H1 (cell line): ENCODE results near the gene RGN. TPM values are rescaled to one million over a fixed set of nuclear protein-coding genes. Genes with fewer than 3 reads are reported as not detected.

Source experiments
- CTCF ChIA-PET: fragments of 300-600 bp; sonication (Branson Sonifier 250); formaldehyde crosslinking; loops from one replicate; lab custom pipeline; 2021; ENCODE audit not compliant: partially characterized antibody; lab: Charles Lee
- POLR2A ChIA-PET: fragments of 300-600 bp; sonication (Branson Sonifier 250); formaldehyde crosslinking; loops from one replicate; lab custom pipeline; 2021; ENCODE audit warnings: inconsistent platforms; ENCODE audit not compliant: partially characterized antibody; lab: Charles Lee
- DNase-seq, 2 experiments: peaks; one replicate each; pipeline versions ENCODE4 v3.0.0 to v3.0.0-alpha.2; 2010 to 2022; ENCODE audit warnings: low spot score in 2 of 2, low read depth in 1 of 2, mixed read lengths in 1 of 2
- FAIRE-seq: peaks from 2 replicates; lab custom pipeline; 2011; peaks lifted over from hg19 to GRCh38; lab: Jason Lieb, UNC
- H2AFZ ChIP-seq: 2 replicates; pipeline ENCODE4 v1.8.1; 2012; ENCODE audit warnings: low read length, inconsistent platforms
- H2AK5ac ChIP-seq: 2 replicates; pipeline ENCODE4 v1.6.1; 2013; ENCODE audit warnings: low read depth, low read length
- H2BK120ac ChIP-seq: replicated peaks from 2 replicates; pipeline ENCODE3; 2013; ENCODE audit warnings: low read depth, low read length, inconsistent platforms
- H2BK12ac ChIP-seq: 2 replicates; pipeline ENCODE4 v1.6.1; 2013; ENCODE audit warnings: low read depth, low read length
- H2BK15ac ChIP-seq: 2 replicates; pipeline ENCODE4 v1.6.1; 2013; ENCODE audit warnings: low read length
- H2BK20ac ChIP-seq: 2 replicates; pipeline ENCODE4 v1.6.1; 2013; ENCODE audit warnings: low read length
- H2BK5ac ChIP-seq: 2 replicates; pipeline ENCODE4 v1.6.1; 2013; ENCODE audit warnings: low read depth, low read length
- H3K14ac ChIP-seq: 2 replicates; pipeline ENCODE4 v1.6.1; 2013; ENCODE audit warnings: inconsistent platforms; ENCODE audit not compliant: insufficient read length
- H3K18ac ChIP-seq: 2 replicates; pipeline ENCODE4 v1.6.1; 2013; ENCODE audit warnings: low read length; ENCODE audit errors: extremely low read depth
- H3K23ac ChIP-seq: 2 replicates; pipeline ENCODE4 v1.6.1; 2013; ENCODE audit warnings: inconsistent platforms; ENCODE audit not compliant: insufficient read length
- H3K23me2 ChIP-seq: 2 replicates; pipeline ENCODE4 v1.6.1; 2013; ENCODE audit warnings: low read depth, low read length
- H3K27ac ChIP-seq: 2 replicates; pipeline ENCODE4 v1.6.1; 2011; ENCODE audit warnings: low read depth, low read length, inconsistent platforms
- H3K27me3 ChIP-seq, 4 experiments: replicated peaks in 1 of 4; 1 replicate in 1 of 4; 2 replicates in 3 of 4; pipeline versions ENCODE4 v1.6.1 to v1.8.1; 2011 to 2013; ENCODE audit warnings: low read length in 3 of 4, mild to moderate bottlenecking in 3 of 4, inconsistent platforms in 2 of 4, mixed read lengths in 2 of 4, moderate library complexity in 1 of 4; ENCODE audit not compliant: control insufficient read depth in 3 of 4, insufficient read depth in 3 of 4; ENCODE audit errors: extremely low read depth in 1 of 4
- H3K36me3 ChIP-seq, 4 experiments: 2 replicates each; pipeline versions ENCODE4 v1.6.1 to v1.8.1; 2011 to 2013; ENCODE audit warnings: mild to moderate bottlenecking in 4 of 4, low read length in 3 of 4, moderate library complexity in 2 of 4, control low read depth in 1 of 4, inconsistent platforms in 1 of 4; ENCODE audit not compliant: insufficient read depth in 4 of 4, control insufficient read depth in 2 of 4
- H3K4ac ChIP-seq: replicated peaks from 2 replicates; pipeline ENCODE3; 2013; ENCODE audit warnings: low read length, low read depth, mixed read lengths, inconsistent platforms; ENCODE audit not compliant: insufficient read length
- H3K4me1 ChIP-seq, 4 experiments: replicated peaks in 1 of 4; 1 replicate in 1 of 4; 2 replicates in 3 of 4; pipeline versions ENCODE4 v1.6.1 to v1.8.1; 2011 to 2013; ENCODE audit warnings: low read length in 3 of 4, inconsistent platforms in 2 of 4, mixed read lengths in 1 of 4; ENCODE audit not compliant: insufficient read depth in 4 of 4, control insufficient read depth in 3 of 4
- H3K4me2 ChIP-seq, 2 experiments: 2 replicates each; pipeline versions ENCODE4 v1.6.1 to v1.8.1; 2011 to 2013; ENCODE audit warnings: low read depth in 2 of 2, low read length in 2 of 2, control low read depth in 1 of 2, inconsistent platforms in 1 of 2, mild to moderate bottlenecking in 1 of 2; ENCODE audit not compliant: insufficient read depth in 1 of 2
- H3K4me3 ChIP-seq, 4 experiments: fragments of 200-600, 300-600 bp in 1 of 4; sonication (generic), shearing (Covaris generic), sonication (Bioruptor Twin) in 1 of 4; 2 replicates each; pipeline versions ENCODE4 v1.5.1 to v1.8.1; 2011 to 2016; ENCODE audit warnings: low read length in 4 of 4, low read depth in 3 of 4, control low read depth in 2 of 4, inconsistent platforms in 2 of 4, mild to moderate bottlenecking in 2 of 4, mixed read lengths in 1 of 4, moderate library complexity in 1 of 4; ENCODE audit not compliant: insufficient read depth in 2 of 4; ENCODE audit errors: extremely low read depth in 1 of 4
- H3K56ac ChIP-seq: replicated peaks from 2 replicates; pipeline ENCODE3; 2013; ENCODE audit warnings: low read depth, mild to moderate bottlenecking, mixed read lengths, low read length, inconsistent platforms; ENCODE audit not compliant: insufficient read length
- H3K79me1 ChIP-seq: 2 replicates; pipeline ENCODE4 v1.6.1; 2013; ENCODE audit warnings: low read depth, low read length, control low read depth
- H3K79me2 ChIP-seq, 2 experiments: 2 replicates each; pipeline versions ENCODE4 v1.6.1 to v1.8.1; 2012 to 2013; ENCODE audit warnings: low read length in 2 of 2, mild to moderate bottlenecking in 2 of 2, inconsistent platforms in 1 of 2; ENCODE audit not compliant: insufficient read depth in 2 of 2, control insufficient read depth in 1 of 2
- H3K9ac ChIP-seq, 4 experiments: replicated peaks in 1 of 4; 1 replicate in 1 of 4; 2 replicates in 3 of 4; pipeline versions ENCODE4 v1.6.1 to v1.8.1; 2011 to 2013; ENCODE audit warnings: low read depth in 3 of 4, low read length in 3 of 4, control low read depth in 2 of 4, mild to moderate bottlenecking in 2 of 4, moderate library complexity in 2 of 4, inconsistent platforms in 1 of 4; ENCODE audit errors: extremely low read depth in 1 of 4
- H3K9me3 ChIP-seq, 2 experiments: 2 replicates each; pipeline versions ENCODE4 v1.6.1 to v1.8.1; 2012 to 2013; ENCODE audit warnings: mild to moderate bottlenecking in 2 of 2, moderate library complexity in 2 of 2, control low read depth in 1 of 2, inconsistent platforms in 1 of 2, low read depth in 1 of 2, low read length in 1 of 2, mixed read lengths in 1 of 2; ENCODE audit not compliant: insufficient read depth in 2 of 2
- H4K20me1 ChIP-seq, 2 experiments: replicated peaks in 1 of 2; 2 replicates each; pipeline versions ENCODE3 to v1.8.1; 2011 to 2013; ENCODE audit warnings: inconsistent platforms in 2 of 2, low read length in 2 of 2, mild to moderate bottlenecking in 1 of 2; ENCODE audit not compliant: insufficient read depth in 2 of 2, control insufficient read depth in 1 of 2
- H4K5ac ChIP-seq: 2 replicates; pipeline ENCODE4 v1.6.1; 2013; ENCODE audit warnings: low read length, low read depth, mixed read lengths, inconsistent platforms; ENCODE audit not compliant: insufficient read length
- H4K8ac ChIP-seq: 2 replicates; pipeline ENCODE4 v1.8.0; 2013; ENCODE audit warnings: mild to moderate bottlenecking, moderate library complexity, low read length, inconsistent platforms; ENCODE audit not compliant: insufficient read depth; ENCODE audit errors: extremely low read depth
- H4K91ac ChIP-seq: replicated peaks from 2 replicates; pipeline ENCODE3; 2013; ENCODE audit warnings: low read length, mixed read lengths, inconsistent platforms; ENCODE audit not compliant: insufficient read length
- CBX5 ChIP-seq: fragments of 300-800, 300-1000 bp; sonication (generic); IDR thresholded peaks from 2 replicates; pipeline ENCODE4 v1.7.1; 2016; ENCODE audit warnings: antibody characterized with exemption, low read length, low read depth
- CBX8 ChIP-seq: fragments of 300-800, 300-1000 bp; sonication (generic); IDR thresholded peaks from 2 replicates; pipeline ENCODE4 v1.7.1; 2016; ENCODE audit warnings: low read depth, low read length, borderline replicate concordance
- CHD2 ChIP-seq: IDR thresholded peaks from 2 replicates; pipeline ENCODE4 v1.6.1; 2012; ENCODE audit warnings: low read length, improper control_type of control experiment
- CREB1 ChIP-seq: IDR thresholded peaks from 2 replicates; pipeline ENCODE4 v1.6.1; 2012; ENCODE audit warnings: inconsistent platforms
- EGR1 ChIP-seq: IDR thresholded peaks from 2 replicates; pipeline ENCODE4 v1.6.1; 2011; ENCODE audit warnings: low read depth, low read length, borderline replicate concordance
- HDAC6 ChIP-seq: IDR thresholded peaks from one replicate; pipeline ENCODE4 v1.7.1; 2012; ENCODE audit warnings: low read depth, mild to moderate bottlenecking, inconsistent platforms, low read length, moderate library complexity
- JUN ChIP-seq: IDR thresholded peaks from 2 replicates; pipeline ENCODE4 v1.6.1; 2011; ENCODE audit warnings: low read depth, mild to moderate bottlenecking, improper control_type of control experiment, low read length
- KDM1A ChIP-seq: fragments of 200-600, 300-600 bp; sonication (generic); IDR thresholded peaks from 2 replicates; pipeline ENCODE4 v1.7.1; 2016; ENCODE audit warnings: mild to moderate bottlenecking, low read length, borderline replicate concordance
- RBBP5 ChIP-seq: IDR thresholded peaks from 2 replicates; pipeline ENCODE4 v1.7.1; 2012; ENCODE audit warnings: low read depth, mild to moderate bottlenecking, inconsistent platforms, low read length, moderate library complexity, borderline replicate concordance
- SIN3A ChIP-seq, 2 experiments: IDR thresholded peaks in 1 of 2; conservative IDR thresholded peaks in 1 of 2; 2 replicates each; pipeline ENCODE4 v1.6.1; 2011 to 2012; ENCODE audit warnings: low read length in 2 of 2, improper control_type of control experiment in 1 of 2, low read depth in 1 of 2, mild to moderate bottlenecking in 1 of 2
- SIX5 ChIP-seq: IDR thresholded peaks from 2 replicates; pipeline ENCODE4 v1.6.1; 2011; ENCODE audit warnings: mild to moderate bottlenecking, low read depth, low read length
- WGBS, 2 experiments: shearing (Covaris generic) in 1 of 2; methylation state at CpG; one replicate each; pipeline versions ENCODE4 v1.1.6 to v1.1.7; 2013 to 2015; ENCODE audit warnings: low lambda C conversion rate in 2 of 2, mixed read lengths in 2 of 2, inconsistent platforms in 1 of 2, low coverage in 1 of 2, missing lambda C conversion rate in 1 of 2; ENCODE audit not compliant: insufficient replicate concordance in 2 of 2, insufficient coverage in 1 of 2, insufficient read length in 1 of 2; ENCODE audit errors: extremely low coverage in 1 of 2, missing lambda C conversion rate in 1 of 2; 5-methylcytosine and 5-hydroxymethylcytosine counted together
- polyA plus RNA-seq, 7 experiments: library from polyadenylated mRNA; depleted of rRNA in 3 of 7; stranded (reverse) in 5 of 7; unstranded in 2 of 7; fragments of >200 nt in 5 of 7; fragments of 200-250 nt in 2 of 7; gene quantifications; 1 replicate in 5 of 7; 2 replicates in 1 of 7; 4 replicates in 1 of 7; pipeline versions ENCODE4 v1.2.1 to v1.2.3, GENCODE V29; 2011 to 2013; ENCODE audit warnings: missing spikeins in 2 of 7, mixed read lengths in 2 of 7
- total RNA-seq: library from RNA; stranded (reverse); fragmentation: NEBNext Ultra II Directional; extraction: Animal tissue kit (Norgen Biotek cat#: 25700); gene quantifications from 2 replicates; pipeline ENCODE4 v1.2.1, GENCODE V29; 2021
- TF ChIP-seq, protein P1 (sequence below): IDR thresholded peaks from 2 replicates; pipeline ENCODE4 v1.6.1; 2012; ENCODE audit warnings: inconsistent platforms

The RGN gene
- total and polyA plus RNA-seq, 2 of the 8 experiments (the other 6 are each of a cell fraction or from before 2014, with no cell fraction given), result 0.32 to 3.1 TPM

- Histone ChIP-seq H2BK120ac (no peak overlapping the region), H3K9ac (no peak overlapping the region), H3K56ac (no peak overlapping the region), H4K5ac (no peak overlapping the region), H3K36me3 (no peaks in the 10 kb centered on the region), H3K27ac (no peak overlapping the region), H3K4ac (no peak overlapping the region), H3K79me2 (no peaks in the 10 kb centered on the region), H3K79me1 (no peaks in the 10 kb centered on the region), H3K23me2 (peaks cover 3% of the 10 kb centered on the region; the same call in 1 of the 2 replicates), H4K91ac (no peak overlapping the region), H2BK5ac (no peak overlapping the region), H3K18ac (no peak overlapping the region), H3K14ac (no peak overlapping the region), H2BK12ac (no peak overlapping the region), H2AK5ac (no peak overlapping the region), H4K20me1 (no peaks in the 10 kb centered on the region), H2BK20ac (no peak overlapping the region), H3K23ac (no peak overlapping the region), H3K4me2 (no peak overlapping the region), H2BK15ac (no peak overlapping the region), H2AFZ (no peak overlapping the region), H3K9me3 (no peaks in the 10 kb centered on the region), H4K8ac (no peak overlapping the region), H3K4me3 (no peak overlapping the region), H3K4me1 (no peaks in the 10 kb centered on the region), H3K27me3 (no peaks in the 10 kb centered on the region)
- DNase-seq (no peak), FAIRE-seq (no peak)
- TF ChIP-seq CHD2 (no peak), CREB1 (no peak), SIN3A (conservative IDR thresholded peaks at IDR 0.05 in 1 of 2, IDR thresholded peaks at IDR 0.05 in 1 of 2; ENCODE audit: low read depth in 1 of 2, low read length in 2 of 2) (no peak), EGR1 (no peak), JUN (no peak), SIX5 (no peak), CBX5 (no peak), RBBP5 (no peak), CBX8 (no peak), HDAC6 (no peak), KDM1A (no peak)
- TF ChIP-seq, protein P1, sequence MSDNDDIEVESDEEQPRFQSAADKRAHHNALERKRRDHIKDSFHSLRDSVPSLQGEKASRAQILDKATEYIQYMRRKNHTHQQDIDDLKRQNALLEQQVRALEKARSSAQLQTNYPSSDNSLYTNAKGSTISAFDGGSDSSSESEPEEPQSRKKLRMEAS, result no peak
- ChIA-PET CTCF (no interaction called here), POLR2A (no interaction called here)
- WGBS, 2 experiments, result 88% methylated on average over 8 of the region's 9 CpGs; no CpG with 5 or more reads in 1 of the 2 experiments
These were observed 2.1 kb downstream of the RGN start for GRCh38 chrX:47080215-47080914.
